Adrenal gland (tissue), 5 donors: ENCODE data around the gene TTLL10.

ENCODE experiments used
- POLR2A ChIP-seq, 2 donors: fragments of 450-650 bp; IDR thresholded peaks; one replicate each; pipeline ENCODE4 v1.6.1; 2017; ENCODE audit warnings: antibody characterized with exemption in 2 of 2, mild to moderate bottlenecking in 2 of 2, moderate library complexity in 1 of 2
- TF ChIP-seq, protein P1 (sequence below), 6 experiments: fragments of 450-650 bp in 4 of 6; fragments of 200-600 bp in 2 of 6; sonication (generic) in 1 of 6; IDR thresholded peaks; 1 replicate in 5 of 6; 2 replicates in 1 of 6; pipeline versions ENCODE4 v1.5.1 to v1.8.0; 2016 to 2021; ENCODE audit warnings: antibody characterized with exemption in 6 of 6, mild to moderate bottlenecking in 2 of 6, moderate library complexity in 1 of 6
- donor health status: DM: no; HTN: no; CAD: no.

DNA sequence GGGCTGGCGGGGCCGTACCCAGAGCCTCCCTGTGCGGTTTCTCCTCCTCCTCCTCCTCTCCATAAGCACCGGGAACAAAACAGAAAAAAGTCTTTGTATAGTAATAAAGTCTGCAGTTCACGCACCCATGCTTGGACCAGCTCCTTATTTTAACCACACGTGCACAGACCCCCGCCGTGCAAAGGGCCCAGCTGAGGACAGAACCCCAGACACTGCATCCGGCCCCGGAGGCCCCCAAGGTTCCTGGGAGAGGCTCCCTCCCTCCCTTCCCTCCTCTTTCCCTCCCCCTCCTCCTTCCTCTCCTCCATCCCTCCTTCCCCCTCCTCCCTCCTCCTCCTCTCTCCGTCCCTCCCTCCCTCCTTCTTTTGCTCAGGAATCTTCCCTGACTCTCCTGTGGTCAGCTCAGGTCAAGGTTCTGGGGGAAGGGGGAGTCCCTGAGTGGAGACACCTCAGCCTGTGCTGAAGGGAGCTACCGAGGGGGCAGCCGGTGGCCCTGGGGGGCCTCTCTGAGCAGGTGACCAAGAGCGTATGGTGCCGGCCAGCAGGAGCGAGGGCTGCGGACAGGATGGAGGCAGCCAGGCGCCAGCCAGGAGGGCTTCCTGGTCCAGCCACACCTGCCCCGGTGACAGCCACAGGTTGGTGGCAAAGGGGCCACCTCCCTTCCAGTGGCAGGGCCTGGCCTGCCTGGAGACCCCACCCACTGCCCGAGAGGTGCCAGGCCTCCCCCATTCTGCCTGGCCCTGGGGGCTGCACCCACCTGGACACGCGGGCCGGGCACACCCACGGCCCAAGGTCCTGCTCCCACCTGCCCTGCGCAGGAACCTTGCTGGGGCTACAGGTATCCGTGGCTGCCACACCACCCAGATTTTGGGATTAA lies 3.2 kb upstream of the TTLL10 start:
- TF ChIP-seq, protein P1, sequence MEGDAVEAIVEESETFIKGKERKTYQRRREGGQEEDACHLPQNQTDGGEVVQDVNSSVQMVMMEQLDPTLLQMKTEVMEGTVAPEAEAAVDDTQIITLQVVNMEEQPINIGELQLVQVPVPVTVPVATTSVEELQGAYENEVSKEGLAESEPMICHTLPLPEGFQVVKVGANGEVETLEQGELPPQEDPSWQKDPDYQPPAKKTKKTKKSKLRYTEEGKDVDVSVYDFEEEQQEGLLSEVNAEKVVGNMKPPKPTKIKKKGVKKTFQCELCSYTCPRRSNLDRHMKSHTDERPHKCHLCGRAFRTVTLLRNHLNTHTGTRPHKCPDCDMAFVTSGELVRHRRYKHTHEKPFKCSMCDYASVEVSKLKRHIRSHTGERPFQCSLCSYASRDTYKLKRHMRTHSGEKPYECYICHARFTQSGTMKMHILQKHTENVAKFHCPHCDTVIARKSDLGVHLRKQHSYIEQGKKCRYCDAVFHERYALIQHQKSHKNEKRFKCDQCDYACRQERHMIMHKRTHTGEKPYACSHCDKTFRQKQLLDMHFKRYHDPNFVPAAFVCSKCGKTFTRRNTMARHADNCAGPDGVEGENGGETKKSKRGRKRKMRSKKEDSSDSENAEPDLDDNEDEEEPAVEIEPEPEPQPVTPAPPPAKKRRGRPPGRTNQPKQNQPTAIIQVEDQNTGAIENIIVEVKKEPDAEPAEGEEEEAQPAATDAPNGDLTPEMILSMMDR (IDR thresholded peaks at IDR 0.05), result no peak
- TF ChIP-seq POLR2A (IDR thresholded peaks at IDR 0.05), result no peak
